WTC11 (cell line): ENCODE data around the gene VAV2. TPM values are rescaled to one million over a fixed set of nuclear protein-coding genes. Genes with fewer than 3 reads are reported as not detected.

Source experiments
- ATAC-seq: fragments of 200-7000 bp; cut with Tn5 transposase; 2 replicates; pipeline ENCODE4 v1.10.0; 2021; ENCODE audit warnings: mild to moderate bottlenecking, moderate library complexity
- CTCF ChIA-PET: fragments of 300-600 bp; sonication (Branson Sonifier 250); formaldehyde crosslinking; loops from one replicate; lab custom pipeline; 2021; ENCODE audit warnings: antibody characterized with exemption; lab: Charles Lee
- POLR2A ChIA-PET: fragments of 350-600 bp; sonication (Branson Sonifier 250); formaldehyde crosslinking; loops from one replicate; lab custom pipeline; 2021; ENCODE audit warnings: antibody characterized with exemption; lab: Charles Lee
- DNase-seq: peaks from one replicate; pipeline ENCODE4 v3.0.0; 2021; ENCODE audit warnings: low spot score
- H3K27ac Mint-ChIP-seq: 2 replicates; pipeline ENCODE4 v1.8.0; 2021; ENCODE audit warnings: mixed read lengths
- H3K27me3 Mint-ChIP-seq: 2 replicates; pipeline ENCODE4 v1.8.0; 2021; ENCODE audit warnings: low read depth, mild to moderate bottlenecking, moderate library complexity, mixed read lengths
- H3K36me3 Mint-ChIP-seq: 2 replicates; pipeline ENCODE4 v1.8.0; 2021; ENCODE audit warnings: mixed read lengths
- H3K4me1 Mint-ChIP-seq: 2 replicates; pipeline ENCODE4 v1.8.0; 2022; ENCODE audit warnings: mixed read lengths
- H3K4me3 Mint-ChIP-seq: 2 replicates; pipeline ENCODE4 v1.8.0; 2021; ENCODE audit warnings: mild to moderate bottlenecking, moderate library complexity, mixed read lengths
- H3K9me3 Mint-ChIP-seq: 2 replicates; pipeline ENCODE4 v1.8.0; 2021; ENCODE audit warnings: mixed read lengths
- ATF1 ChIP-seq: sonication (generic); formaldehyde crosslinking; IDR thresholded peaks from 2 replicates; pipeline ENCODE4 v1.8.1; 2023; ENCODE audit warnings: mild to moderate bottlenecking, moderate library complexity, missing genetic modification reagents
- CBFB ChIP-seq: sonication (generic); formaldehyde crosslinking; IDR thresholded peaks from 2 replicates; pipeline ENCODE4 v1.8.1; 2022; ENCODE audit warnings: mild to moderate bottlenecking, low read depth, missing genetic modification reagents
- EMX1 ChIP-seq: fragments of 250-450 bp; sonication (Bioruptor Pico); IDR thresholded peaks from 2 replicates; pipeline ENCODE4 v1.8.0; 2021; ENCODE audit warnings: mild to moderate bottlenecking
- ETV6 ChIP-seq: sonication (generic); formaldehyde crosslinking; IDR thresholded peaks from 2 replicates; pipeline ENCODE4 v1.8.1; 2022; ENCODE audit warnings: mild to moderate bottlenecking, missing genetic modification reagents
- JAZF1 ChIP-seq: fragments of 250-450 bp; sonication (Bioruptor Pico); IDR thresholded peaks from 2 replicates; pipeline ENCODE4 v1.9.0; 2021; ENCODE audit warnings: moderate library complexity, mild to moderate bottlenecking, inconsistent platforms
- KAT7 ChIP-seq: sonication (generic); formaldehyde crosslinking; IDR thresholded peaks from 2 replicates; pipeline ENCODE4 v1.8.1; 2023; ENCODE audit warnings: missing genetic modification reagents, mild to moderate bottlenecking, borderline replicate concordance
- MYBL2 ChIP-seq: sonication (generic); formaldehyde crosslinking; IDR thresholded peaks from 2 replicates; pipeline ENCODE4 v1.8.1; 2023; ENCODE audit warnings: mild to moderate bottlenecking, moderate library complexity, missing genetic modification reagents
- NFATC4 ChIP-seq: fragments of 250-450 bp; sonication (Bioruptor Pico); IDR thresholded peaks from 2 replicates; pipeline ENCODE4 v1.9.0; 2021; ENCODE audit warnings: mild to moderate bottlenecking
- OVOL2 ChIP-seq: fragments of 250-450 bp; sonication (Bioruptor Pico); IDR thresholded peaks from 2 replicates; pipeline ENCODE4 v1.9.0; 2021; ENCODE audit warnings: mild to moderate bottlenecking, borderline replicate concordance
- RELA ChIP-seq: sonication (generic); formaldehyde crosslinking; IDR thresholded peaks from 2 replicates; pipeline ENCODE4 v1.8.1; 2022; ENCODE audit warnings: missing genetic modification reagents, mild to moderate bottlenecking, borderline replicate concordance
- RORB ChIP-seq: fragments of 250-450 bp; sonication (Bioruptor Pico); IDR thresholded peaks from 2 replicates; pipeline ENCODE4 v1.9.0; 2021; ENCODE audit warnings: mild to moderate bottlenecking
- ZNF416 ChIP-seq: fragments of 250-450 bp; sonication (Bioruptor Pico); IDR thresholded peaks from 2 replicates; pipeline ENCODE4 v1.9.0; 2021; ENCODE audit warnings: mild to moderate bottlenecking, inconsistent platforms
- total RNA-seq: library from RNA; stranded (reverse); gene quantifications from 3 replicates; pipeline ENCODE4 v1.2.3, GENCODE V29; 2021
- TF ChIP-seq, protein P1 (sequence below): fragments of 200-600 bp; IDR thresholded peaks from 2 replicates; pipeline ENCODE4 v1.8.0; 2022; ENCODE audit warnings: antibody characterized with exemption
- TF ChIP-seq, protein P2 (sequence below): sonication (generic); formaldehyde crosslinking; IDR thresholded peaks from 2 replicates; pipeline ENCODE4 v1.8.0; 2022; ENCODE audit warnings: mild to moderate bottlenecking, missing genetic modification reagents
- TF ChIP-seq, protein P3 (sequence below): sonication (generic); formaldehyde crosslinking; conservative IDR thresholded peaks from 2 replicates; pipeline ENCODE4 v1.8.1; 2023; ENCODE audit warnings: mild to moderate bottlenecking, low read depth, missing genetic modification reagents, moderate library complexity
- TF ChIP-seq, protein P4 (sequence below): sonication (generic); formaldehyde crosslinking; IDR thresholded peaks from 2 replicates; pipeline ENCODE4 v1.8.1; 2022; ENCODE audit warnings: missing genetic modification reagents, borderline replicate concordance
- TF ChIP-seq, protein P5 (sequence below): fragments of 250-450 bp; sonication (Bioruptor Pico); IDR thresholded peaks from 2 replicates; pipeline ENCODE4 v1.9.0; 2021; ENCODE audit warnings: mild to moderate bottlenecking

The VAV2 gene
- total RNA-seq, 1 experiment from 2014 or later, result 39.7 TPM

DNA sequence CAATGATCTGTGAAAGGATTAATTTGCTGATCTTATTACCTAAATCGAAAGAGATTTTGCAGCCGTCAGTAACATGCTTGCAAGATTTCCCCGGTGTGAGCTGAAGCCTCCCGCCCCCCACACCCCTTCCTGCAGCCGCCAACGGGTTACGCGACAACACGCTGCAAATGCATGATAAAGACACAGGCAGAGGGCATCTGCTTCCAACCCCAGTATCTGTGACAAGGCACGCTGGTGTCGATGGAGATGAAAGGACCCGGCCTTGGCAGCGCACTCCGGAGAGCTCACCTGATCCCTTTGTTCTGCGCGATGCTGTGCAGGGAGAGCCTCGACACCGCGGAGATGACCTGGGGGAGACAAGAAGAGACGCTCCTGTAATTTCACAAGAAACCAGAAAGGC lies 131.0 kb downstream of the VAV2 start (continued):
- TF ChIP-seq, protein P1, sequence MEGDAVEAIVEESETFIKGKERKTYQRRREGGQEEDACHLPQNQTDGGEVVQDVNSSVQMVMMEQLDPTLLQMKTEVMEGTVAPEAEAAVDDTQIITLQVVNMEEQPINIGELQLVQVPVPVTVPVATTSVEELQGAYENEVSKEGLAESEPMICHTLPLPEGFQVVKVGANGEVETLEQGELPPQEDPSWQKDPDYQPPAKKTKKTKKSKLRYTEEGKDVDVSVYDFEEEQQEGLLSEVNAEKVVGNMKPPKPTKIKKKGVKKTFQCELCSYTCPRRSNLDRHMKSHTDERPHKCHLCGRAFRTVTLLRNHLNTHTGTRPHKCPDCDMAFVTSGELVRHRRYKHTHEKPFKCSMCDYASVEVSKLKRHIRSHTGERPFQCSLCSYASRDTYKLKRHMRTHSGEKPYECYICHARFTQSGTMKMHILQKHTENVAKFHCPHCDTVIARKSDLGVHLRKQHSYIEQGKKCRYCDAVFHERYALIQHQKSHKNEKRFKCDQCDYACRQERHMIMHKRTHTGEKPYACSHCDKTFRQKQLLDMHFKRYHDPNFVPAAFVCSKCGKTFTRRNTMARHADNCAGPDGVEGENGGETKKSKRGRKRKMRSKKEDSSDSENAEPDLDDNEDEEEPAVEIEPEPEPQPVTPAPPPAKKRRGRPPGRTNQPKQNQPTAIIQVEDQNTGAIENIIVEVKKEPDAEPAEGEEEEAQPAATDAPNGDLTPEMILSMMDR, result no peak
- TF ChIP-seq CBFB (CRISPR knock-in tag) (no peak), OVOL2 (no peak), ETV6 (CRISPR knock-in tag) (no peak)
- TF ChIP-seq, protein P2, sequence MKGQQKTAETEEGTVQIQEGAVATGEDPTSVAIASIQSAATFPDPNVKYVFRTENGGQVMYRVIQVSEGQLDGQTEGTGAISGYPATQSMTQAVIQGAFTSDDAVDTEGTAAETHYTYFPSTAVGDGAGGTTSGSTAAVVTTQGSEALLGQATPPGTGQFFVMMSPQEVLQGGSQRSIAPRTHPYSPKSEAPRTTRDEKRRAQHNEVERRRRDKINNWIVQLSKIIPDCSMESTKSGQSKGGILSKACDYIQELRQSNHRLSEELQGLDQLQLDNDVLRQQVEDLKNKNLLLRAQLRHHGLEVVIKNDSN (CRISPR knock-in tag), result no peak

DNA sequence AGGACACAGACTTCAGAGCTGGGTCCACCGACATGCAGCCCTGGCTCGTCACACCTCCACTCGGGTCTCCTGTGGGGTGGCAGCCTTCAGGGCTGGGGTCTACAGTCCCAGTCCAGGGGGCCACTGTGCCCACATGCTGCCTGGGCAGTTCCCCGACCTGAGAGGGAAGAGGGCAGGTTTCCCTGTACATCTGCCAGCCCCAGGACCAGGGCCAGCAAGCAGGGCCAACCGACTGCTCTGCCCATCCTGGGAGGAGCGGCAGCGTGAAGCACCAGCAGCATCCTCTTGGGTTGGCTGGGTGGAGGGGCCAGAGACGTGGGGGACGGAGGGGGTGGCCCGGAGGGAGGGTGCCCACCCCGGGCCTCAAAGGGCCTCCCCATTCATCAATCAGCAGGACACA lies 133.4 kb downstream of the VAV2 start:
- Mint-ChIP-seq H3K27ac (no peak overlapping the region), H3K4me3 (no peak overlapping the region), H3K4me1 (peaks cover 6% of the 10 kb centered on the region), H3K36me3 (peaks cover 14% of the 10 kb centered on the region), H3K27me3 (no peaks in the 10 kb centered on the region), H3K9me3 (no peaks in the 10 kb centered on the region)
- TF ChIP-seq KAT7 (CRISPR knock-in tag) (no peak), ZNF416 (CRISPR knock-in tag) (no peak), NFATC4 (CRISPR knock-in tag) (no peak), ATF1 (CRISPR knock-in tag) (no peak), RORB (CRISPR knock-in tag) (no peak)
- TF ChIP-seq, protein P3, sequence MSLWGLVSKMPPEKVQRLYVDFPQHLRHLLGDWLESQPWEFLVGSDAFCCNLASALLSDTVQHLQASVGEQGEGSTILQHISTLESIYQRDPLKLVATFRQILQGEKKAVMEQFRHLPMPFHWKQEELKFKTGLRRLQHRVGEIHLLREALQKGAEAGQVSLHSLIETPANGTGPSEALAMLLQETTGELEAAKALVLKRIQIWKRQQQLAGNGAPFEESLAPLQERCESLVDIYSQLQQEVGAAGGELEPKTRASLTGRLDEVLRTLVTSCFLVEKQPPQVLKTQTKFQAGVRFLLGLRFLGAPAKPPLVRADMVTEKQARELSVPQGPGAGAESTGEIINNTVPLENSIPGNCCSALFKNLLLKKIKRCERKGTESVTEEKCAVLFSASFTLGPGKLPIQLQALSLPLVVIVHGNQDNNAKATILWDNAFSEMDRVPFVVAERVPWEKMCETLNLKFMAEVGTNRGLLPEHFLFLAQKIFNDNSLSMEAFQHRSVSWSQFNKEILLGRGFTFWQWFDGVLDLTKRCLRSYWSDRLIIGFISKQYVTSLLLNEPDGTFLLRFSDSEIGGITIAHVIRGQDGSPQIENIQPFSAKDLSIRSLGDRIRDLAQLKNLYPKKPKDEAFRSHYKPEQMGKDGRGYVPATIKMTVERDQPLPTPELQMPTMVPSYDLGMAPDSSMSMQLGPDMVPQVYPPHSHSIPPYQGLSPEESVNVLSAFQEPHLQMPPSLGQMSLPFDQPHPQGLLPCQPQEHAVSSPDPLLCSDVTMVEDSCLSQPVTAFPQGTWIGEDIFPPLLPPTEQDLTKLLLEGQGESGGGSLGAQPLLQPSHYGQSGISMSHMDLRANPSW, result no peak
- TF ChIP-seq, protein P4, sequence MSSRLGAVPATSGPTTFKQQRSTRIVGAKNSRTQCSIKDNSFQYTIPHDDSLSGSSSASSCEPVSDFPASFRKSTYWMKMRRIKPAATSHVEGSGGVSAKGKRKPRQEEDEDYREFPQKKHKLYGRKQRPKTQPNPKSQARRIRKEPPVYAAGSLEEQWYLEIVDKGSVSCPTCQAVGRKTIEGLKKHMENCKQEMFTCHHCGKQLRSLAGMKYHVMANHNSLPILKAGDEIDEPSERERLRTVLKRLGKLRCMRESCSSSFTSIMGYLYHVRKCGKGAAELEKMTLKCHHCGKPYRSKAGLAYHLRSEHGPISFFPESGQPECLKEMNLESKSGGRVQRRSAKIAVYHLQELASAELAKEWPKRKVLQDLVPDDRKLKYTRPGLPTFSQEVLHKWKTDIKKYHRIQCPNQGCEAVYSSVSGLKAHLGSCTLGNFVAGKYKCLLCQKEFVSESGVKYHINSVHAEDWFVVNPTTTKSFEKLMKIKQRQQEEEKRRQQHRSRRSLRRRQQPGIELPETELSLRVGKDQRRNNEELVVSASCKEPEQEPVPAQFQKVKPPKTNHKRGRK, result no peak
- ATAC-seq (no peak), DNase-seq (no peak)
- CTCF ChIA-PET, result no interaction called here
- POLR2A ChIA-PET, result no interaction called here

DNA sequence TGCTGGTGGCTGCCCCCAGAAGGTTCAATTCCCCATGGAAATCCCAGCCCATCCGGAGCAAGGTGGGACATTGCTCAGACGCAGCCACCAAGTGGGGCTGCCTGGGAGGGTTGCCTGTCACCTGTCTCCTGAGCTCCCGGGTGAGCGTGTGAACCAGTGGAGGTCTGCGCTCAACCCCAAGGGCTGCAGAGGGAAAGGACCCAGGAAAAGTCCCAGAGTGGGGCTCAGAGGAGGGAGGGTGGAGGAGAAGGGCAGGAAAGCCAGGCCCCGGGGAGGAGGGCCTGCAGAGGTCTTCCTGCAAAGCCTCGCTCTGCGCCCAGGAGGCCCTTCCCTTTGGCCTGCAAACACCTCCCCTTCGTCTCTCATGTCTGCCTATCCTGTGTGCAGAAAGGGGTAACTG lies 134.5 kb downstream of the VAV2 start:
- Mint-ChIP-seq H3K27ac (no peak overlapping the region), H3K9me3 (no peaks in the 10 kb centered on the region), H3K36me3 (peaks cover 14% of the 10 kb centered on the region), H3K27me3 (no peaks in the 10 kb centered on the region), H3K4me1 (peaks cover 7% of the 10 kb centered on the region), H3K4me3 (no peak overlapping the region)
- TF ChIP-seq EMX1 (no peak), JAZF1 (CRISPR knock-in tag) (no peak), RELA (CRISPR knock-in tag) (no peak), MYBL2 (CRISPR knock-in tag) (no peak)
- TF ChIP-seq, protein P5, sequence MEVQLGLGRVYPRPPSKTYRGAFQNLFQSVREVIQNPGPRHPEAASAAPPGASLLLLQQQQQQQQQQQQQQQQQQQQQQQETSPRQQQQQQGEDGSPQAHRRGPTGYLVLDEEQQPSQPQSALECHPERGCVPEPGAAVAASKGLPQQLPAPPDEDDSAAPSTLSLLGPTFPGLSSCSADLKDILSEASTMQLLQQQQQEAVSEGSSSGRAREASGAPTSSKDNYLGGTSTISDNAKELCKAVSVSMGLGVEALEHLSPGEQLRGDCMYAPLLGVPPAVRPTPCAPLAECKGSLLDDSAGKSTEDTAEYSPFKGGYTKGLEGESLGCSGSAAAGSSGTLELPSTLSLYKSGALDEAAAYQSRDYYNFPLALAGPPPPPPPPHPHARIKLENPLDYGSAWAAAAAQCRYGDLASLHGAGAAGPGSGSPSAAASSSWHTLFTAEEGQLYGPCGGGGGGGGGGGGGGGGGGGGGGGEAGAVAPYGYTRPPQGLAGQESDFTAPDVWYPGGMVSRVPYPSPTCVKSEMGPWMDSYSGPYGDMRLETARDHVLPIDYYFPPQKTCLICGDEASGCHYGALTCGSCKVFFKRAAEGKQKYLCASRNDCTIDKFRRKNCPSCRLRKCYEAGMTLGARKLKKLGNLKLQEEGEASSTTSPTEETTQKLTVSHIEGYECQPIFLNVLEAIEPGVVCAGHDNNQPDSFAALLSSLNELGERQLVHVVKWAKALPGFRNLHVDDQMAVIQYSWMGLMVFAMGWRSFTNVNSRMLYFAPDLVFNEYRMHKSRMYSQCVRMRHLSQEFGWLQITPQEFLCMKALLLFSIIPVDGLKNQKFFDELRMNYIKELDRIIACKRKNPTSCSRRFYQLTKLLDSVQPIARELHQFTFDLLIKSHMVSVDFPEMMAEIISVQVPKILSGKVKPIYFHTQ (CRISPR knock-in tag), result no peak
- POLR2A ChIA-PET, result no interaction called here
- CTCF ChIA-PET, result no interaction called here
- ATAC-seq, result no peak
- DNase-seq, result no peak
